IMR-90 (cell line): Measurements from ENCODE around the gene SLC22A2. TPM values are rescaled to one million over a fixed set of nuclear protein-coding genes. Genes with fewer than 3 reads are reported as not detected.

Experiments
- ATAC-seq: fragments of 200-7000 bp; cut with Tn5 transposase; 2 replicates; pipeline ENCODE4 v1.9.1; 2020; ENCODE audit warnings: low read depth, mild to moderate bottlenecking, moderate library complexity
- BruUV-seq: library from RNA; stranded (reverse); fragments of 400-500 nt; replicated peaks from 2 replicates; lab custom pipeline; 2021; lab: Mats Ljungman, UMichigan
- CTCF ChIA-PET: fragments of 300-600 bp; formaldehyde crosslinking; extraction: SDS; loops from one replicate; lab custom pipeline; 2021; ENCODE audit warnings: antibody characterized with exemption; lab: Yijun Ruan, JAX
- POLR2A ChIA-PET: fragments of 300-600 bp; sonication (Branson Sonifier 250); formaldehyde crosslinking; loops from one replicate; lab custom pipeline; 2022; ENCODE audit warnings: antibody characterized with exemption; ENCODE audit not compliant: unreplicated experiment; lab: Charles Lee
- DNase-seq: peaks from one replicate; pipeline ENCODE4 v3.0.0; 2013
- H2AFZ ChIP-seq: replicated peaks from 2 replicates; pipeline ENCODE3; 2013; ENCODE audit warnings: low read length, mild to moderate bottlenecking; ENCODE audit not compliant: poor library complexity
- H2AK5ac ChIP-seq: 2 replicates; pipeline ENCODE4 v1.6.1; 2013; ENCODE audit warnings: low read depth, low read length, inconsistent platforms
- H2AK9ac ChIP-seq: replicated peaks from 2 replicates; pipeline ENCODE3; 2013; ENCODE audit warnings: mild to moderate bottlenecking, low read depth, low read length, moderate library complexity; ENCODE audit not compliant: poor library complexity
- H2BK120ac ChIP-seq: 2 replicates; pipeline ENCODE4 v1.6.1; 2013; ENCODE audit warnings: low read depth, low read length, inconsistent platforms
- H2BK15ac ChIP-seq: 3 replicates; pipeline ENCODE4 v1.6.1; 2013; ENCODE audit warnings: low read depth, low read length, inconsistent platforms
- H2BK20ac ChIP-seq: 2 replicates; pipeline ENCODE4 v1.6.1; 2013; ENCODE audit warnings: low read depth, mild to moderate bottlenecking, inconsistent platforms, low read length, moderate library complexity
- H2BK5ac ChIP-seq: 2 replicates; pipeline ENCODE4 v1.6.1; 2013; ENCODE audit warnings: mild to moderate bottlenecking, low read depth, low read length, inconsistent platforms; ENCODE audit not compliant: poor library complexity, severe bottlenecking
- H3K14ac ChIP-seq: replicated peaks from 2 replicates; pipeline ENCODE4 v1.6.1; 2013; ENCODE audit warnings: low read depth, low read length, inconsistent platforms
- H3K18ac ChIP-seq: 2 replicates; pipeline ENCODE4 v1.6.1; 2013; ENCODE audit warnings: low read depth, low read length, control low read depth
- H3K23ac ChIP-seq: 2 replicates; pipeline ENCODE4 v1.6.1; 2013; ENCODE audit warnings: low read depth, low read length, inconsistent platforms
- H3K27ac ChIP-seq: 2 replicates; pipeline ENCODE4 v1.5.1; 2013; ENCODE audit warnings: mild to moderate bottlenecking, control low read depth, low read length; ENCODE audit not compliant: insufficient read depth
- H3K27me3 ChIP-seq: 2 replicates; pipeline ENCODE4 v1.6.1; 2013; ENCODE audit warnings: low read length; ENCODE audit not compliant: control insufficient read depth, insufficient read depth
- H3K36me3 ChIP-seq: 2 replicates; pipeline ENCODE4 v1.6.1; 2013; ENCODE audit warnings: low read length, mixed read lengths; ENCODE audit not compliant: control insufficient read depth, insufficient read depth
- H3K4ac ChIP-seq: 2 replicates; pipeline ENCODE4 v1.6.1; 2013; ENCODE audit warnings: low read depth, low read length, inconsistent platforms
- H3K4me1 ChIP-seq: 2 replicates; pipeline ENCODE4 v1.6.1; 2013; ENCODE audit warnings: low read length, mixed read lengths; ENCODE audit not compliant: control insufficient read depth, insufficient read depth
- H3K4me2 ChIP-seq: 2 replicates; pipeline ENCODE4 v1.6.1; 2013; ENCODE audit warnings: low read depth, mild to moderate bottlenecking, control low read depth, low read length, moderate library complexity
- H3K4me3 ChIP-seq: 2 replicates; pipeline ENCODE4 v1.5.1; 2013; ENCODE audit warnings: low read depth, mild to moderate bottlenecking, control low read depth, low read length, moderate library complexity; ENCODE audit not compliant: insufficient read depth
- H3K56ac ChIP-seq: 2 replicates; pipeline ENCODE4 v1.6.1; 2013; ENCODE audit warnings: low read length, inconsistent platforms; ENCODE audit not compliant: insufficient read depth; ENCODE audit errors: extremely low read depth
- H3K79me1 ChIP-seq, 2 experiments: 2 replicates each; pipeline ENCODE4 v1.6.1; 2013; ENCODE audit warnings: low read length in 2 of 2, inconsistent platforms in 1 of 2, low read depth in 1 of 2
- H3K9ac ChIP-seq: 2 replicates; pipeline ENCODE4 v1.6.1; 2013; ENCODE audit warnings: low read depth, low read length, control low read depth
- H3K9me1 ChIP-seq: 2 replicates; pipeline ENCODE4 v1.6.1; 2013; ENCODE audit warnings: low read length, inconsistent platforms; ENCODE audit not compliant: insufficient read depth
- H3K9me3 ChIP-seq: 2 replicates; pipeline ENCODE4 v1.6.1; 2013; ENCODE audit warnings: low read length; ENCODE audit not compliant: control insufficient read depth, insufficient read depth
- H4K20me1 ChIP-seq: 2 replicates; pipeline ENCODE4 v1.6.1; 2013; ENCODE audit warnings: low read length, inconsistent platforms; ENCODE audit not compliant: insufficient read depth
- H4K5ac ChIP-seq: 2 replicates; pipeline ENCODE4 v1.6.1; 2013; ENCODE audit warnings: mild to moderate bottlenecking, low read depth, low read length, control low read depth
- H4K8ac ChIP-seq, 2 experiments: 2 replicates each; pipeline ENCODE4 v1.6.1; 2013; ENCODE audit warnings: low read depth in 2 of 2, low read length in 2 of 2, control low read depth in 1 of 2, inconsistent platforms in 1 of 2
- H4K91ac ChIP-seq: 2 replicates; pipeline ENCODE4 v1.6.1; 2013; ENCODE audit warnings: low read depth, low read length, inconsistent platforms; ENCODE audit not compliant: insufficient read depth
- BHLHE40 ChIP-seq: fragments of 150-350 bp; IDR thresholded peaks from 2 replicates; pipeline ENCODE4 v1.6.1; 2016; ENCODE audit warnings: mild to moderate bottlenecking, low read depth, low read length
- MAZ ChIP-seq: IDR thresholded peaks from 2 replicates; pipeline ENCODE4 v1.6.1; 2012; ENCODE audit warnings: low read depth, mild to moderate bottlenecking, low read length, improper control_type of control experiment, moderate library complexity, borderline replicate concordance
- WGBS, 2 experiments: methylation state at CpG; one replicate each; pipeline versions ENCODE4 v1.1.5 to v1.1.7; 2013; ENCODE audit warnings: missing lambda C conversion rate in 2 of 2; ENCODE audit not compliant: insufficient read length in 1 of 2; ENCODE audit errors: extremely low coverage in 2 of 2; 5-methylcytosine and 5-hydroxymethylcytosine counted together
- dilution Hi-C: fragments of 300-500 bp; cut with HindIII; formaldehyde crosslinking; loops from one replicate; pipeline ENCODE4 v1.14.3; 2018; ENCODE audit warnings: low sequenced_read_pairs; ENCODE audit not compliant: unreplicated experiment
- in situ Hi-C: fragments of 300-500 bp; cut with MboI; formaldehyde crosslinking; loops from 3 replicates; pipeline ENCODE4 v1.14.3; 2019; ENCODE audit warnings: low sequenced_read_pairs, inconsistent platforms, mixed read lengths
- intact Hi-C: fragments of 100-400 bp; cut with micrococcal nuclease; formaldehyde crosslinking; loops from 2 replicates; pipeline ENCODE4 v1.10.0; 2022
- polyA plus RNA-seq, 3 experiments: library from polyadenylated mRNA; depleted of rRNA; stranded (reverse); fragments of >200 nt; gene quantifications; 2 replicates each; pipeline ENCODE4 v1.2.3, GENCODE V29; 2012; ENCODE audit warnings: low replicate concordance in 1 of 3
- total RNA-seq: library from RNA; depleted of rRNA; stranded (reverse); fragments of >200 nt; gene quantifications from 2 replicates; pipeline ENCODE4 v1.2.3, GENCODE V29; 2012

The SLC22A2 gene
- total and polyA plus RNA-seq, 2 of the 4 experiments (the other 2 are of a cell fraction) = not detected

DNA sequence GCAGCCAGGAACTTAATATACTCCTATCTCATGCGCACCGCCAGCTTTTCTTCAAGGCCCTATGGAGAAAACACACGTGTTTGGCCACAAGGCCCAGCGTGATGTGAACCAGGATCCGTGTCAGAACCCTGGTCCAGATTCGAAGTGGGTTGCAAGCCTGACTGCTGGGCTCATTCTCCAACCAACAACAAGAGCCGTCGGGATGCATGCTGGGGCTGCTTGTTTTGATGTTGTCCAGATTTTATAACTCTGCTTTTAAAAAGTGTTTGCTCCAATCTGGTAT lies 463 bp upstream of the SLC22A2 start:
- Histone ChIP-seq H4K8ac (no peak overlapping the region), H3K9ac (no peak overlapping the region), H2BK20ac (no peak overlapping the region), H3K23ac (no peak overlapping the region), H2BK15ac (no peak overlapping the region), H2AK5ac (no peak overlapping the region), H3K9me3 (peaks cover 17% of the 10 kb centered on the region), H4K5ac (no peak overlapping the region), H3K18ac (no peak overlapping the region), H3K56ac (no peak overlapping the region), H4K91ac (no peak overlapping the region), H3K9me1 (no peaks in the 10 kb centered on the region), H3K36me3 (no peaks in the 10 kb centered on the region), H3K4me1 (no peaks in the 10 kb centered on the region), H3K27ac (no peak overlapping the region), H2BK5ac (no peak overlapping the region), H3K27me3 (no peaks in the 10 kb centered on the region), H4K20me1 (no peaks in the 10 kb centered on the region), H3K4ac (no peak overlapping the region), H3K14ac (no peak overlapping the region), H2BK120ac (no peak overlapping the region), H2AK9ac (no peak overlapping the region), H3K4me3 (no peak overlapping the region), H3K4me2 (no peak overlapping the region), H2AFZ (no peak overlapping the region), H3K79me1 (no peaks in the 10 kb centered on the region)
- TF ChIP-seq BHLHE40 (no peak), MAZ (no peak)
- 80% methylated on average over 1 of the region's 8 CpGs; no CpG with 5 or more reads in 1 of the 2 experiments for WGBS, 2 experiments
- intact Hi-C loops (no loop called here), in situ Hi-C loops (no loop called here), dilution Hi-C loops (no loop called here)
- ATAC-seq (no peak), DNase-seq (no peak)
- no TSS peak for BruUV-seq
- CTCF ChIA-PET = no interaction called here
- POLR2A ChIA-PET = no interaction called here
